ENCODE results near the gene TUBB8. TPM values are rescaled to one million over a fixed set of nuclear protein-coding genes. Genes with fewer than 3 reads are reported as not detected.
"Not testable (repeated sequence)": the region's sequence is repeated elsewhere in the genome, so short reads cannot be mapped to it uniquely, and the experiment has no call there.

The TUBB8 gene
- total RNA-seq, 2 donors from 2014 or later: not detected

DNA sequence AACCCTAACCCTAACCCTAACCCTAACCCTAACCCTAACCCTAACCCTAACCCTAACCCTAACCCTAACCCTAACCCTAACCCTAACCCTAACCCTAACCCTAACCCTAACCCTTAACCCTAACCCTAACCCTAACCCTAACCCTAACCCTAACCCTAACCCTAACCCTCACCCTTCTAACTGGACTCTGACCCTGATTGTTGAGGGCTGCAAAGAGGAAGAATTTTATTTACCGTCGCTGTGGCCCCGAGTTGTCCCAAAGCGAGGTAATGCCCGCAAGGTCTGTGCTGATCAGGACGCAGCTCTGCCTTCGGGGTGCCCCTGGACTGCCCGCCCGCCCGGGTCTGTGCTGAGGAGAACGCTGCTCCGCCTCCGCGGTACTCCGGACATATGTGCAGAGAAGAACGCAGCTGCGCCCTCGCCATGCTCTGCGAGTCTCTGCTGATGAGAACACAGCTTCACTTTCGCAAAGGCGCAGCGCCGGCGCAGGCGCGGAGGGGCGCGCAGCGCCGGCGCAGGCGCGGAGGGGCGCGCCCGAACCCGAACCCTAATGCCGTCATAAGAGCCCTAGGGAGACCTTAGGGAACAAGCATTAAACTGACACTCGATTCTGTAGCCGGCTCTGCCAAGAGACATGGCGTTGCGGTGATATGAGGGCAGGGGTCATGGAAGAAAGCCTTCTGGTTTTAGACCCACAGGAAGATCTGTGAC is 38.7 kb downstream of the TUBB8 start:
- H3K27ac Mint-ChIP-seq; H3K4me3 Mint-ChIP-seq; ATAC-seq (replicated peaks in 1 of 2); H3K9me3 Mint-ChIP-seq; H3K27me3 Mint-ChIP-seq (ENCODE audit: low read depth); H3K4me1 Mint-ChIP-seq (ENCODE audit: low read depth); H3K36me3 Mint-ChIP-seq (ENCODE audit: insufficient read depth in 2 of 2): not testable (repeated sequence)
- DNase-seq: peak in 1 of 2 donors; percentile 34

Other genes with a start within 250 kb of the TUBB8 start
- gene ZMYND11, start 86.2 kb upstream of the TUBB8 start, total RNA-seq: 10 to 100 TPM; 24.6 to 30.1 TPM

Data from activated T-cell treated with anti-CD3 and anti-CD28 coated beads, Interleukin-2, amount 50 U/mL, for 72 hours (primary cell).